GM04504 (cell line): ENCODE measurements around the gene FOXA3.

Experiments
- DNase-seq: peaks from one replicate; pipeline ENCODE4 v3.0.0-alpha.2; 2012; ENCODE audit warnings: low read depth

FOXA3 gene

GRCh38 chr19:45873219-45873772 is 9.2 kb downstream of the FOXA3 start:
- DNase-seq, result no peak

- no peak for DNase-seq
These were observed 10.5 kb downstream of the FOXA3 start for GRCh38 chr19:45874620-45874966.

GRCh38 chr19:45876161-45876410 is 12.0 kb downstream of the FOXA3 start:
- no peak for DNase-seq

- no peak for DNase-seq
These were observed 12.5 kb downstream of the FOXA3 start for GRCh38 chr19:45876411-45877197.

- DNase-seq, result no peak
These were observed 14.1 kb downstream of the FOXA3 start for GRCh38 chr19:45878043-45878794.

GRCh38 chr19:45879055-45879454 is 14.9 kb downstream of the FOXA3 start:
- DNase-seq, result no peak

- DNase-seq, result no peak
These were observed 15.8 kb downstream of the FOXA3 start for GRCh38 chr19:45879971-45880370.

- no peak for DNase-seq
These were observed 17.2 kb downstream of the FOXA3 start for GRCh38 chr19:45881082-45881908.

GRCh38 chr19:45881909-45882528 is 17.9 kb downstream of the FOXA3 start:
- no peak for DNase-seq

GRCh38 chr19:45882652-45883585 is 18.8 kb downstream of the FOXA3 start:
- peak; percentile 50 for DNase-seq

GRCh38 chr19:45883586-45883880 is 19.4 kb downstream of the FOXA3 start:
- no peak for DNase-seq

GRCh38 chr19:45883881-45884681 is 20.0 kb downstream of the FOXA3 start:
- DNase-seq, result no peak

GRCh38 chr19:45884682-45885555 is 20.8 kb downstream of the FOXA3 start:
- DNase-seq, result no peak

GRCh38 chr19:45885556-45886426 is 21.7 kb downstream of the FOXA3 start, which contains the start of gene IRF2BP1:
TSS of gene IRF2BP1 (minus strand) at chr19:45886141. CDS start at chr19:45885774, 367 bp downstream.
- peak; percentile 83 for DNase-seq

GRCh38 chr19:45886427-45887199 is 22.5 kb downstream of the FOXA3 start:
- DNase-seq, result peak; percentile 89

- DNase-seq, result no peak
These were observed 23.1 kb downstream of the FOXA3 start for GRCh38 chr19:45887200-45887710.

- no peak for DNase-seq
These were observed 25.2 kb downstream of the FOXA3 start for GRCh38 chr19:45889210-45889885.
